ENCODE measurements around the gene RUSC1. TPM values are rescaled to one million over a fixed set of nuclear protein-coding genes. Genes with fewer than 3 reads are reported as not detected.

RUSC1 gene
- total RNA-seq, 1 experiment from 2014 or later, result 80.3 TPM

- ChIA-PET CTCF (no interaction called here), POLR2A (ENCODE audit: unreplicated experiment) (no interaction called here)
- H4K20me1 ChIP-seq (ENCODE audit: low read length), result no peaks in the 10 kb centered on the region
- H3K9me2 ChIP-seq (replicated peaks; ENCODE audit: low read length), result no peaks in the 10 kb centered on the region
- intact Hi-C loops (cut with micrococcal nuclease), result no loop called here
- H3K4me1 ChIP-seq (ENCODE audit: insufficient read depth, low read length), result no peaks in the 10 kb centered on the region
- no peaks in the 10 kb centered on the region for H3K79me2 ChIP-seq (ENCODE audit: low read length)
- no peaks in the 10 kb centered on the region for H3K27me3 ChIP-seq (ENCODE audit: low read length)
- H3K9ac ChIP-seq (ENCODE audit: low read length), result no peak overlapping the region
- H3K4me2 ChIP-seq (ENCODE audit: low read length), result no peak overlapping the region
- H3K27ac ChIP-seq (ENCODE audit: low read length), result no peak overlapping the region
- H3K9me3 ChIP-seq (ENCODE audit: low read length), result no peaks in the 10 kb centered on the region
- no TSS peak for BruUV-seq (replicated peaks)
- H3K4me3 ChIP-seq (ENCODE audit: low read length), result no peak overlapping the region
- H3F3A ChIP-seq (ENCODE audit: low read length, unreplicated experiment), result no peaks in the 10 kb centered on the region
- H3K36me3 ChIP-seq (ENCODE audit: low read depth, low read length), result no peaks in the 10 kb centered on the region
- no peak for TF ChIP-seq EZH2phosphoT487 (IDR thresholded peaks at IDR 0.05; ENCODE audit: borderline replicate concordance, low read length)
- TF ChIP-seq EZH2 (IDR thresholded peaks at IDR 0.05; ENCODE audit: low read length, unreplicated experiment), result no peak
- no peak for TF ChIP-seq CTCF (conservative IDR thresholded peaks at IDR 0.05; ENCODE audit: low read depth, low read length)
- no peak for DNase-seq
- no peak overlapping the region for H2AFZ ChIP-seq (ENCODE audit: low read length)
- ATAC-seq, result no peak
These were observed 23.3 kb upstream of the RUSC1 start for GRCh38 chr1:155297384-155297783.

GRCh38 chr1:155300024-155300423 is 20.7 kb upstream of the RUSC1 start:
- H3K9me3 ChIP-seq (ENCODE audit: low read length), result no peaks in the 10 kb centered on the region
- no peak for TF ChIP-seq CTCF (conservative IDR thresholded peaks at IDR 0.05; ENCODE audit: low read depth, low read length)
- no peak for TF ChIP-seq EZH2phosphoT487 (IDR thresholded peaks at IDR 0.05; ENCODE audit: borderline replicate concordance, low read length)
- TF ChIP-seq EZH2 (IDR thresholded peaks at IDR 0.05; ENCODE audit: low read length, unreplicated experiment), result no peak
- H3K36me3 ChIP-seq (ENCODE audit: low read depth, low read length), result no peaks in the 10 kb centered on the region
- no peaks in the 10 kb centered on the region for H3K9me2 ChIP-seq (replicated peaks; ENCODE audit: low read length)
- H3K4me2 ChIP-seq (ENCODE audit: low read length), result no peak overlapping the region
- H3K4me3 ChIP-seq (ENCODE audit: low read length), result no peak overlapping the region
- no peak for ATAC-seq
- ChIA-PET POLR2A (ENCODE audit: unreplicated experiment) (no interaction called here), CTCF (interaction anchor here (0.5 to 0.6 kb wide), 2 partner anchors 56 to 177 kb away, joined by 3 read pairs; no protein-coding TSS in a partner anchor)
- DNase-seq, result no peak
- no peaks in the 10 kb centered on the region for H3F3A ChIP-seq (ENCODE audit: low read length, unreplicated experiment)
- no peak overlapping the region for H3K27ac ChIP-seq (ENCODE audit: low read length)
- no peaks in the 10 kb centered on the region for H3K27me3 ChIP-seq (ENCODE audit: low read length)
- no peaks in the 10 kb centered on the region for H3K4me1 ChIP-seq (ENCODE audit: insufficient read depth, low read length)
- H3K79me2 ChIP-seq (ENCODE audit: low read length), result no peaks in the 10 kb centered on the region
- no peak overlapping the region for H2AFZ ChIP-seq (ENCODE audit: low read length)
- no peaks in the 10 kb centered on the region for H4K20me1 ChIP-seq (ENCODE audit: low read length)
- no peak overlapping the region for H3K9ac ChIP-seq (ENCODE audit: low read length)
- intact Hi-C loops (cut with micrococcal nuclease), result no loop called here
- BruUV-seq (replicated peaks), result no TSS peak

GRCh38 chr1:155300553-155301329 is 20.0 kb upstream of the RUSC1 start:
- H3K27me3 ChIP-seq (ENCODE audit: low read length), result no peaks in the 10 kb centered on the region
- ATAC-seq (no peak), DNase-seq (no peak)
- H3K4me2 ChIP-seq (ENCODE audit: low read length), result no peak overlapping the region
- no peaks in the 10 kb centered on the region for H4K20me1 ChIP-seq (ENCODE audit: low read length)
- H3F3A ChIP-seq (ENCODE audit: low read length, unreplicated experiment), result no peaks in the 10 kb centered on the region
- ChIA-PET POLR2A (ENCODE audit: unreplicated experiment) (no interaction called here), CTCF (interaction anchor here (0.6 kb wide), 1 partner anchor 177 kb away, joined by 3 read pairs; no protein-coding TSS in a partner anchor)
- H3K36me3 ChIP-seq (ENCODE audit: low read depth, low read length), result no peaks in the 10 kb centered on the region
- H3K4me3 ChIP-seq (ENCODE audit: low read length), result no peak overlapping the region
- intact Hi-C loops (cut with micrococcal nuclease), result no loop called here
- no TSS peak for BruUV-seq (replicated peaks)
- no peak overlapping the region for H3K9ac ChIP-seq (ENCODE audit: low read length)
- TF ChIP-seq EZH2phosphoT487 (IDR thresholded peaks at IDR 0.05; ENCODE audit: borderline replicate concordance, low read length), result no peak
- TF ChIP-seq EZH2 (IDR thresholded peaks at IDR 0.05; ENCODE audit: low read length, unreplicated experiment), result no peak
- no peak for TF ChIP-seq CTCF (conservative IDR thresholded peaks at IDR 0.05; ENCODE audit: low read depth, low read length)
- H3K27ac ChIP-seq (ENCODE audit: low read length), result no peak overlapping the region
- no peaks in the 10 kb centered on the region for H3K79me2 ChIP-seq (ENCODE audit: low read length)
- no peaks in the 10 kb centered on the region for H3K9me3 ChIP-seq (ENCODE audit: low read length)
- peaks cover under 1% of the 10 kb centered on the region; the same call in 1 of the 2 replicates for H3K4me1 ChIP-seq (ENCODE audit: insufficient read depth, low read length)
- H3K9me2 ChIP-seq (replicated peaks; ENCODE audit: low read length), result no peaks in the 10 kb centered on the region
- no peak overlapping the region for H2AFZ ChIP-seq (ENCODE audit: low read length)
